Testis (tissue), 2 donors: ENCODE results near the gene VSIG8.

Experiments used
- POLR2A ChIP-seq: fragments of 450-650 bp; IDR thresholded peaks from one replicate; pipeline ENCODE4 v1.6.1; 2017; ENCODE audit warnings: antibody characterized with exemption, mild to moderate bottlenecking, moderate library complexity
- TF ChIP-seq, protein P1 (sequence below), 3 experiments: fragments of 450-650 bp in 2 of 3; fragments of 200-600 bp in 1 of 3; sonication (generic) in 1 of 3; IDR thresholded peaks; one replicate each; pipeline ENCODE4 v1.5.1; 2016 to 2019; ENCODE audit warnings: antibody characterized with exemption in 3 of 3, mild to moderate bottlenecking in 2 of 3, moderate library complexity in 1 of 3

DNA sequence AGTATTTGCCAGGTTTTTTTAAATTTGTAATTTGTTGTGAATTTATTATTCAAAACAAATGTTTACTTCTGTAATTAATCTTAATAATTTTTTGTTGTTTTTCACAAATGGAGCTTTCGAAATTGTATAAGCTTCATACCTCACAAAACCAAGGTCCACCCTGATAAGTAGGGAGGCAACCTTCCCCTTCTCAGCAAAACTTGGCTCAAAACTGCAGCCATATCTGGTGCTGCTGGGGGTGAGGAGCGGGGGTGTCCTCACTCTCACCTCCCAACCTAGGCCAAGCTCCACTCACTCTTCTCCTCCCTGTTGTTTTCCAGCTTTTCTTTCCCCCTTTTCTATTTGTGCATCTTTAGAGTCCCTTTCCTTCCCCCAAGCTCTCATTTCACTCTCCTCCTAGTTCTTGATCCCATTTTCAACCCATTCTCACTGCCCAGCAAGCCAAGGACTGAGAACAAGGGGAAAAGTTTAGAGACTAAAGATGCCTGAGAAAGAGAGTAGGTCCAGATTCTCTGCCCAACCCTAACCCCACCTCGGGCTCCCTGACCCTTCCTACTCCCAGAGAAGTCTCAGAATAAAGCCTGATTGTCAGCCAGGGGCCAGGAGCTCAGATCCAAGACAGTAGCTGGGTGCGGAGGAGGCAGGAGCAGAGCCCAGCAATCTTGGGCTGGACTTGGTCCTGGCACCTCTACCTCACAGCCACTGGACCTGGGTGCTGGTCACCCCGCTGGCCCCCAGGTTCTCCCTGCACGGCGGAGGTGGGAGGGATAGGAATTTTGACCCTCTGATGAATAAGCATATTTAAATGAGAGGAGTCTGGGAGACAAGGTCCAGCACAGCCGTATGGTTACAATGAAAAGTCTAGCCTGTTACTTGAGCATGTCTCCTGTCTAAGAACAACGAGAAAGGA is 45.8 kb upstream of the VSIG8 start:
- no peak for TF ChIP-seq POLR2A
- TF ChIP-seq, protein P1, sequence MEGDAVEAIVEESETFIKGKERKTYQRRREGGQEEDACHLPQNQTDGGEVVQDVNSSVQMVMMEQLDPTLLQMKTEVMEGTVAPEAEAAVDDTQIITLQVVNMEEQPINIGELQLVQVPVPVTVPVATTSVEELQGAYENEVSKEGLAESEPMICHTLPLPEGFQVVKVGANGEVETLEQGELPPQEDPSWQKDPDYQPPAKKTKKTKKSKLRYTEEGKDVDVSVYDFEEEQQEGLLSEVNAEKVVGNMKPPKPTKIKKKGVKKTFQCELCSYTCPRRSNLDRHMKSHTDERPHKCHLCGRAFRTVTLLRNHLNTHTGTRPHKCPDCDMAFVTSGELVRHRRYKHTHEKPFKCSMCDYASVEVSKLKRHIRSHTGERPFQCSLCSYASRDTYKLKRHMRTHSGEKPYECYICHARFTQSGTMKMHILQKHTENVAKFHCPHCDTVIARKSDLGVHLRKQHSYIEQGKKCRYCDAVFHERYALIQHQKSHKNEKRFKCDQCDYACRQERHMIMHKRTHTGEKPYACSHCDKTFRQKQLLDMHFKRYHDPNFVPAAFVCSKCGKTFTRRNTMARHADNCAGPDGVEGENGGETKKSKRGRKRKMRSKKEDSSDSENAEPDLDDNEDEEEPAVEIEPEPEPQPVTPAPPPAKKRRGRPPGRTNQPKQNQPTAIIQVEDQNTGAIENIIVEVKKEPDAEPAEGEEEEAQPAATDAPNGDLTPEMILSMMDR (IDR thresholded peaks at IDR 0.05), result no peak
